Measurements from ENCODE around the gene INSR.
"Not testable (repeated sequence)": the region's sequence is repeated elsewhere in the genome, so short reads cannot be mapped to it uniquely, and the experiment has no call there.

Gene INSR

GRCh38 chr19:7149956-7150705 lies 144.1 kb downstream of the INSR start:
- Histone ChIP-seq H3K36me3 (ENCODE audit: insufficient read depth, low read length) (peaks cover 21% of the 10 kb centered on the region), H3K27ac (ENCODE audit: low read depth, low read length) (no peak overlapping the region), H3K27me3 (ENCODE audit: control insufficient read depth in 1 of 2, insufficient read depth in 2 of 2, low read length in 2 of 2) (no peaks in the 10 kb centered on the region)

GRCh38 chr19:7147119-7147675 lies 147.0 kb downstream of the INSR start:
- H3K27me3 ChIP-seq (ENCODE audit: control insufficient read depth in 1 of 2, insufficient read depth in 2 of 2, low read length in 2 of 2); H3K4me3 ChIP-seq (ENCODE audit: low read depth in 1 of 2, low read length in 2 of 2); H3K27ac ChIP-seq (ENCODE audit: low read depth, low read length); H3K4me1 ChIP-seq (ENCODE audit: insufficient read depth, low read length); H3K9me3 ChIP-seq (ENCODE audit: low read length); H3K9ac ChIP-seq (ENCODE audit: low read length): not testable (repeated sequence)
- peaks cover 25% of the 10 kb centered on the region for H3K36me3 ChIP-seq (ENCODE audit: insufficient read depth, low read length)

More at GRCh38 chr19:7149956-7150705, 144.1 kb downstream of the INSR start:
- Histone ChIP-seq H3K4me3 (ENCODE audit: low read depth in 1 of 2, low read length in 2 of 2) (no peak overlapping the region), H3K9me3 (ENCODE audit: low read length) (peaks cover 5% of the 10 kb centered on the region), H3K4me1 (ENCODE audit: insufficient read depth, low read length) (no peaks in the 10 kb centered on the region), H3K9ac (ENCODE audit: low read length) (no peak overlapping the region)

- H3K9ac ChIP-seq (ENCODE audit: low read length); H3K9me3 ChIP-seq (ENCODE audit: low read length); H3K27me3 ChIP-seq (ENCODE audit: control insufficient read depth in 1 of 2, insufficient read depth in 2 of 2, low read length in 2 of 2); H3K4me3 ChIP-seq (ENCODE audit: low read depth in 1 of 2, low read length in 2 of 2); H3K27ac ChIP-seq (ENCODE audit: low read depth, low read length); H3K4me1 ChIP-seq (ENCODE audit: insufficient read depth, low read length): not testable (repeated sequence)
- H3K36me3 ChIP-seq (ENCODE audit: insufficient read depth, low read length) = peaks cover 29% of the 10 kb centered on the region
Measured at GRCh38 chr19:7146086-7146485, 148.1 kb downstream of the INSR start.

GRCh38 chr19:7145494-7145893 lies 148.7 kb downstream of the INSR start:
- no peaks in the 10 kb centered on the region for H3K4me1 ChIP-seq (ENCODE audit: insufficient read depth, low read length)
- peaks cover 33% of the 10 kb centered on the region for H3K36me3 ChIP-seq (ENCODE audit: insufficient read depth, low read length)
- H3K27ac ChIP-seq (ENCODE audit: low read depth, low read length) = no peak overlapping the region
- H3K9me3 ChIP-seq (ENCODE audit: low read length) = peaks cover 5% of the 10 kb centered on the region
- H3K4me3 ChIP-seq (ENCODE audit: low read depth in 1 of 2, low read length in 2 of 2) = no peak overlapping the region
- H3K9ac ChIP-seq (ENCODE audit: low read length) = no peak overlapping the region
- no peaks in the 10 kb centered on the region for H3K27me3 ChIP-seq (ENCODE audit: control insufficient read depth in 1 of 2, insufficient read depth in 2 of 2, low read length in 2 of 2)

- H3K27me3 ChIP-seq (ENCODE audit: control insufficient read depth in 1 of 2, insufficient read depth in 2 of 2, low read length in 2 of 2) = no peaks in the 10 kb centered on the region
- no peak overlapping the region for H3K4me3 ChIP-seq (ENCODE audit: low read depth in 1 of 2, low read length in 2 of 2)
- no peak overlapping the region for H3K9ac ChIP-seq (ENCODE audit: low read length)
- peaks cover 5% of the 10 kb centered on the region for H3K9me3 ChIP-seq (ENCODE audit: low read length)
- no peak overlapping the region for H3K27ac ChIP-seq (ENCODE audit: low read depth, low read length)
- peaks cover 38% of the 10 kb centered on the region for H3K36me3 ChIP-seq (ENCODE audit: insufficient read depth, low read length)
- H3K4me1 ChIP-seq (ENCODE audit: insufficient read depth, low read length) = no peaks in the 10 kb centered on the region
Measured at GRCh38 chr19:7142771-7143170, 151.4 kb downstream of the INSR start.

GRCh38 chr19:7140137-7140536 lies 154.1 kb downstream of the INSR start:
- H3K9me3 ChIP-seq (ENCODE audit: low read length) = no peaks in the 10 kb centered on the region
- H3K27ac ChIP-seq (ENCODE audit: low read depth, low read length) = no peak overlapping the region
- H3K9ac ChIP-seq (ENCODE audit: low read length) = no peak overlapping the region
- no peaks in the 10 kb centered on the region for H3K27me3 ChIP-seq (ENCODE audit: control insufficient read depth in 1 of 2, insufficient read depth in 2 of 2, low read length in 2 of 2)
- peaks cover 42% of the 10 kb centered on the region for H3K36me3 ChIP-seq (ENCODE audit: insufficient read depth, low read length)
- H3K4me3 ChIP-seq (ENCODE audit: low read depth in 1 of 2, low read length in 2 of 2) = no peak overlapping the region
- H3K4me1 ChIP-seq (ENCODE audit: insufficient read depth, low read length) = no peaks in the 10 kb centered on the region

- H3K4me1 ChIP-seq (ENCODE audit: insufficient read depth, low read length) = no peaks in the 10 kb centered on the region
- H3K27me3 ChIP-seq (ENCODE audit: control insufficient read depth in 1 of 2, insufficient read depth in 2 of 2, low read length in 2 of 2) = no peaks in the 10 kb centered on the region
- H3K9me3 ChIP-seq (ENCODE audit: low read length) = no peaks in the 10 kb centered on the region
- H3K36me3 ChIP-seq (ENCODE audit: insufficient read depth, low read length) = peaks cover 42% of the 10 kb centered on the region
- H3K4me3 ChIP-seq (ENCODE audit: low read depth in 1 of 2, low read length in 2 of 2) = no peak overlapping the region
- H3K9ac ChIP-seq (ENCODE audit: low read length) = no peak overlapping the region
- no peak overlapping the region for H3K27ac ChIP-seq (ENCODE audit: low read depth, low read length)
Measured at GRCh38 chr19:7139095-7139494, 155.1 kb downstream of the INSR start.

GRCh38 chr19:7138402-7138801 lies 155.8 kb downstream of the INSR start:
- H3K27ac ChIP-seq (ENCODE audit: low read depth, low read length) = no peak overlapping the region
- H3K4me1 ChIP-seq (ENCODE audit: insufficient read depth, low read length) = no peaks in the 10 kb centered on the region
- H3K36me3 ChIP-seq (ENCODE audit: insufficient read depth, low read length) = peaks cover 42% of the 10 kb centered on the region

GRCh38 chr19:7137120-7137519 lies 157.1 kb downstream of the INSR start:
- Histone ChIP-seq H3K36me3 (ENCODE audit: insufficient read depth, low read length) (peaks cover 34% of the 10 kb centered on the region), H3K27ac (ENCODE audit: low read depth, low read length) (no peak overlapping the region), H3K9ac (ENCODE audit: low read length) (no peak overlapping the region), H3K4me1 (ENCODE audit: insufficient read depth, low read length) (no peaks in the 10 kb centered on the region), H3K4me3 (ENCODE audit: low read depth in 1 of 2, low read length in 2 of 2) (no peak overlapping the region), H3K9me3 (ENCODE audit: low read length) (no peaks in the 10 kb centered on the region), H3K27me3 (ENCODE audit: control insufficient read depth in 1 of 2, insufficient read depth in 2 of 2, low read length in 2 of 2) (no peaks in the 10 kb centered on the region)

More at GRCh38 chr19:7138402-7138801, 155.8 kb downstream of the INSR start:
- Histone ChIP-seq H3K9me3 (ENCODE audit: low read length) (no peaks in the 10 kb centered on the region), H3K9ac (ENCODE audit: low read length) (no peak overlapping the region), H3K27me3 (ENCODE audit: control insufficient read depth in 1 of 2, insufficient read depth in 2 of 2, low read length in 2 of 2) (no peaks in the 10 kb centered on the region), H3K4me3 (ENCODE audit: low read depth in 1 of 2, low read length in 2 of 2) (no peak overlapping the region)

- Histone ChIP-seq H3K27ac (ENCODE audit: low read depth, low read length) (no peak overlapping the region), H3K36me3 (ENCODE audit: insufficient read depth, low read length) (peaks cover 27% of the 10 kb centered on the region), H3K27me3 (ENCODE audit: control insufficient read depth in 1 of 2, insufficient read depth in 2 of 2, low read length in 2 of 2) (no peaks in the 10 kb centered on the region), H3K4me3 (ENCODE audit: low read depth in 1 of 2, low read length in 2 of 2) (no peak overlapping the region), H3K9ac (ENCODE audit: low read length) (no peak overlapping the region), H3K9me3 (ENCODE audit: low read length) (no peaks in the 10 kb centered on the region), H3K4me1 (ENCODE audit: insufficient read depth, low read length) (no peaks in the 10 kb centered on the region)
Measured at GRCh38 chr19:7132054-7132453, 162.2 kb downstream of the INSR start.

GRCh38 chr19:7130043-7130442 lies 164.2 kb downstream of the INSR start:
- no peak overlapping the region for H3K27ac ChIP-seq (ENCODE audit: low read depth, low read length)
- H3K27me3 ChIP-seq (ENCODE audit: control insufficient read depth in 1 of 2, insufficient read depth in 2 of 2, low read length in 2 of 2) = no peaks in the 10 kb centered on the region
- H3K36me3 ChIP-seq (ENCODE audit: insufficient read depth, low read length) = peaks cover 47% of the 10 kb centered on the region
- no peak overlapping the region for H3K4me3 ChIP-seq (ENCODE audit: low read depth in 1 of 2, low read length in 2 of 2)
- H3K4me1 ChIP-seq (ENCODE audit: insufficient read depth, low read length) = no peaks in the 10 kb centered on the region
- no peak overlapping the region for H3K9ac ChIP-seq (ENCODE audit: low read length)
- peaks cover 10% of the 10 kb centered on the region for H3K9me3 ChIP-seq (ENCODE audit: low read length)

GRCh38 chr19:7126132-7126531 lies 168.1 kb downstream of the INSR start:
- Histone ChIP-seq H3K27me3 (ENCODE audit: control insufficient read depth in 1 of 2, insufficient read depth in 2 of 2, low read length in 2 of 2) (no peaks in the 10 kb centered on the region), H3K4me3 (ENCODE audit: low read depth in 1 of 2, low read length in 2 of 2) (peak overlapping the region in 1 of 2 donors; percentile 13), H3K4me1 (ENCODE audit: insufficient read depth, low read length) (no peaks in the 10 kb centered on the region), H3K36me3 (ENCODE audit: insufficient read depth, low read length) (peaks cover 59% of the 10 kb centered on the region), H3K9ac (ENCODE audit: low read length) (no peak overlapping the region), H3K27ac (ENCODE audit: low read depth, low read length) (no peak overlapping the region), H3K9me3 (ENCODE audit: low read length) (peaks cover 10% of the 10 kb centered on the region)

Data from muscle layer of colon (tissue), 2 donors.